ENCODE data around the gene ABAT.
A peak's percentile ranks its signal among the peaks of the same experiment; 100 is the strongest.

Gene ABAT

DNA sequence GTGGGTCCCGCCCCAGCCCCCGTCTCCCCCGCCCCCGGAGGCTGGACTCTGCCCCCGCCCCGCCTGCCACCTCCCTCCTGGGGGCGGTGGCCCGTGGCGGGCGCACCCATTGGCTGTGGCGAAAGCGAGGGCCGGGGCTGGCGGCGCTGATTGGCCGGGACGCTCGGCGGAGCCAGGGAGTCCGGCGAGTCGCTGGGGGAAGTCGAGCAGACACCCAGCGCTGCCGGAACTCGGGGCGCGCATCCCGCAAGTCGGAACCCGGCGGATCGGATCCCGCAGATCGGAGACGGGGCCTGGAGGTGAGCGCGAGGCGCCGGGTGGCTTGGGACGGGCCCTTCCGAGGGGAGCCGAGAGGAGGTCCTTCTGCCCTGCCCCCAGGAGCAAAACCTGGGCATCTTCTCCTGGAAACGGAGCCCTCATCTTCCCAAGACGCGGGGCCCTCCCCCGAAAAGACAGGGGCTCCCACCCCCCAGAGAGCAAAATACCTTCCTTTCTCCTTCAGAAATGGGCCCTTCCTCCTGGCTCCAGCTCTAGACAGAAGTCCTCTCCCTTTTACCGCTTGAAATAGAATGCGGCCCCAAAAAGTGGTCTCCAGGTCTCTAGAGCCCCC is at the start of gene ABAT:
Gene ABAT (plus strand): TSS at position 205 of the 610 bp plus-strand sequence. CDS start 61,123 bp downstream, outside the sequence.
- DNase-seq (ENCODE audit: low spot score) (peak; percentile 16), FAIRE-seq (no peak)

DNA sequence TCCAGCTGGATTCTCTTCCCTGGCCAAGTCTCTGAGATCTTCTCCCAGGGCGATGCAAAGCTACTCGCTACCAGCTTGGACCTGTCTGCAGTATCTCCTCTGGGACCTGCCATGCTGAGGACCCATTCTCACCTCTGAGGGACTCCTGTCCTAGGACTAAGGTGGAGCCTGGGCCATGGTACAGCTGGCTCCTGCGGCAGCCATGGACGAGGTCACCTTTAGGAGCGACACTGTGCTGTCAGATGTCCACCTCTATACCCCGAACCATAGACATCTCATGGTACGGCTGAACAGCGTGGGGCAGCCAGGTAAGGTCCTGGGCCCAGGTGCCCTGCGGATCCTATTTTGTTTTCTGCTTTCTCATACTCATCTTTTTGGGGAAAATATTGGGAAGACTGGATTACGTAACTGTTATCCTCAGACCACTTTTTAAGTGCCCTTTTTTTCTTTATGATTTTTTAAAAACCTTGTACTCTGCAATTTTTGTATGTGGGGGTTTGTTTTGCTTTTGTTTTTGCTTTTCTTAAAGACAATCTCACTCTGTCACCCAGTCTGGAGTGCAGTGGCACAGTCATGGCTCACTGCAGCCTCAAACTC is 48.8 kb upstream of the ABAT start:
- FAIRE-seq (no peak), DNase-seq (ENCODE audit: low spot score) (no peak)

DNA sequence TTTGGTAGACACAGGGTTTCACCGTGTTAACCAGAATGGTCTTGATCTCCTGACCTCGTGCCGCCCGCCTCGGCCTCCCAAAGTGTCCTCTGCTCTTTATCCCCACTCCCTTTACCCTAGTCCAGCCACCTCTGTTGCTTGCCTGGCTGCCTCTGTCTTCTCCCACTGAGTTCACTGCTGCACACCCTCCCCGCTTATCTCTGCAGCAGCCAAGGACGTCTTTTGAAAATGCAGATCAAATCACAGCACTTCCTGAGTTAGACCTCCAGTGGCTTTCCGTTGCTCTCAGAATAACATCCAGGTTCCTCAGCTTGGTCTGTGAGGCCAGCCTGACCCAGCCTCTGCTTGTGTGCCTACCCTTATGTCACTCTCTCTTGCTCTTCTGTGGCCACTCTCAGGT is 47.5 kb upstream of the ABAT start:
- FAIRE-seq = no peak

DNA sequence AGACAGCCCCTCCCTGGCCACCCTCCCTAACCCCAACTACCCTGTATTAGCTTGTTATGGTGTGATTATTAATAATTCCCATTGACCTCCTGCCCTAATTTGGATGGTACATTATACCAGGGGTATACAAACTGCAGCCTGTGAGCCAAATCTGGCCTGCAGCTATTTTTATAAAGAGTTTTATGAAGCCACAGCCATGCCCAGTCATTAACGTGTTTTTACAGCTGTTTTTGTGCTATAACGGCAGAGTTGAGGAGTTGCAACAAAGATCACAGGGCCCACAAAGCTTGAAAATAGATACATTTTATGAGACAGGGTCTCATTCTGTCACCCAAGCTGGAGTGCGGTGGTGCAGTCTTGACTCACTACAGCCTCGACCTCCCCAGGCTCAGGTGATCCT is 47.0 kb upstream of the ABAT start:
- no peak for FAIRE-seq
- DNase-seq (ENCODE audit: low spot score) = no peak

More for the DNA sequence above, 47.5 kb upstream of the ABAT start:
- DNase-seq (ENCODE audit: low spot score) = no peak

DNA sequence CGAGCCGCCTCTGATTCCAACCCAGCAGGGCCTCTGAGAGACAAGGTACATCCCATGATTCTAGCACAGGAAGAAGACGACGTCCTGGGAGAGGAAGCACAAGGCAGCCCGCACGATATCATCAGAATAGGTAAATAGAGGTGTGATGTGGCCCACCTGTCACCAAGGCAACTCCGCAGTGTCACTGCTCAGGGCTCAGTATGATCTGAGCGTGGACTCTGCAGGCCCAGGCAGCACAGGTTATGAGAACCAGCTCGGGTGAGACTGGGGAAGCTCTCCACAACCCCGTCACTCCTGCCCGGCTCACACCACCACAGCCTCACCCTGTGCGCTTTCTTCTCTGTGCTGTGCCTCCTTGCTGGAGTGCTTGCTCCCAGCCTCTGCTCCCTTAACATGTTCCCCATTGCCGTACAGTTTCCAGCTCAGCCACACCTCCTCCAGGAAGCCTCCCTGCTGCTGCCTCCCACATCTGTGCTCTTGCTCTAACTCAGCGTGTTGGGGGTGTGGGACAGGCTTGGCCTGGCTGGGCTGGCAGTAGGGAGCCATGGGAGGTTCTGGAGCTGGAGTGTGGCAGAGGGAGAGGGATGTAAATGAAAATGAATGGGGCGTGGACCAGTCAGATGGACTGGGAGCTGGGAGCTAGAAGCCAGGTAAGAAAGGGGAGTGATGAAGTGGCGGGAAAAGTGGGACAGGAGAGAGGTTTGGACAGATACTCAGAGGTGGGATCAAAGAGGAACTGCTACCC is 45.3 kb upstream of the ABAT start:
- FAIRE-seq (no peak), DNase-seq (ENCODE audit: low spot score) (no peak)

DNA sequence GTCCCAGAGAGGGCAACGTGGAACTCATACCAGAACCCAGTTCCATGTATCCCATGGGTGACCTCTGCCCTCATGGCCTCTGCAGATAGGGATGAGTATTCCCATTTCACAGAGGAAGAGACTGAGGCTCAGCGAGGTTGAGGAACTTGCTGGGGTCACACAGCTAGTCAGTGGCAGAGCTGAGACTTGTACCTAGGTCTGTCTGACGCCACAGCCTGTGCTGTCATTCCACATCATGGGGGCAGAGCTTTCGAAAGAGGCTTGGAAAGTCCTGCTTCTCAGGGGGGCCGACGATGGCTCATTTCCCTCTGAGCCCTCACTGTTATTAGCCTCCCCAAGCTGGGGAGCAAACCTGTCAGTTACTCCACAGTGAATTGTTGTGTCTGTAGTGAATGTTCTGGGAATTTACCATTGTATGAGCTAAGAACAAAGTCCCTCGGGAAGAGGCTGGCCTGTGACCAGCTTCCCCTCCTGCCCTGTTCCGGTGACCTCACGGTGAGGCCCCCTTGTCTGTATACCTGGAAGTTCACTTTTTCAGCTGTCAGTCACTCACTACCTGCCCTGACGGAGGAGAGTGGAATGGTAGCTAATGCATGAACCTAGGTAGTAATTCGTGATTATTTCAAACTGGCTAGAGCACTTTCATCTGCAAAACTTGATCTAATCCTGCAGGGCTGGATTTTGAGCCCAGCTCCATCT is 44.0 kb upstream of the ABAT start:
- FAIRE-seq = no peak

DNA sequence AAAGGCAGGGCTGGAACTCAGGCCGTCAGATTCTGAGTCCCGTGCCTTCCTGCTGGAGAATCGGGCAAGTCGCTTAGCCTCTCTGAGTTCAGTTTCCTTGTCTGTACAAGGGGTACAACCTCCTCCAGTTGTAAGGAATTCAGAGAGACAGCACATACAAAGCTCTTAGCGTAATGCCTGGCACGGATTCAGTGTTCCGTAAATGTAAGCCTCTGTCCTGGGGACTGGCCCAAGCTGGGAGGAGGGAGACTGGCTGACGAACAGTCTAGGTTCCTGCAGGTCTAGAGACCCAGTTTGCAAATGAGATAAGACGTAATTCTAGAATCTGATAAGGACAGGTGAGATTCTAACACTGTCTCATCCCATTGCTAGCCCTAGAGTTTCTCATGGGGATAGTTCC is 43.0 kb upstream of the ABAT start:
- FAIRE-seq (no peak), DNase-seq (ENCODE audit: low spot score) (no peak)

More for the DNA sequence above, 44.0 kb upstream of the ABAT start:
- DNase-seq (ENCODE audit: low spot score) = no peak

DNA sequence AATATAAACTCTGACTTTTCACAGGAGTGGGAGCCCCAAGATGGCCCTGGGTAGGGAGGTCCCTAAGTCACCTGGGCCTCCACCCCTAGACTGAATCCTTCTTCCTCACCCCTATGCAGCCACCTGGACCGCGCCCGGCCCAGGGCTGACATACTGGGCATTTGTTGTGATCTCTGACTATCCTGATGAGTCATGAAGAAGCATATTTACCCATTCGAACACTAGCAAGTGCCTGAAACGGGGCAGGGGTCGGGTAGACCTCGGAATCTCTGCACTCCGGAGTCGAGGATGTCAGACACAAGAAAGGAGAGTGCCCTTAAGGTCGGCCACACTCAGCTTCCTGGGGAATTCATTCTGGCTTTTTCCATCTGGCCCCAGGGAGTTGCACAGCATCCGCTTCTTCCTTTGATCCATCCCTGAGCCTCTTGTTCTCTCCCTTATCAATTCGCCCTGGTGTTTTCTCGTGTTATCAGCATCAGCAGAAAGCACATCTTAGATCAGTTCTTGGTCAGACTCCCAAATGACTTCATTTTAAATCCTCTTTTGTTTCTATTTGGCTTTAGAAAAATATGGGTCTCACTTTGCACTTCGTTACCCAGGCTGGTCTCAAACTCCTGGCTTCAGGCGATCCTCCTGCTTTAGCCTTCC is 42.5 kb upstream of the ABAT start:
- FAIRE-seq (no peak), DNase-seq (ENCODE audit: low spot score) (no peak)

DNA sequence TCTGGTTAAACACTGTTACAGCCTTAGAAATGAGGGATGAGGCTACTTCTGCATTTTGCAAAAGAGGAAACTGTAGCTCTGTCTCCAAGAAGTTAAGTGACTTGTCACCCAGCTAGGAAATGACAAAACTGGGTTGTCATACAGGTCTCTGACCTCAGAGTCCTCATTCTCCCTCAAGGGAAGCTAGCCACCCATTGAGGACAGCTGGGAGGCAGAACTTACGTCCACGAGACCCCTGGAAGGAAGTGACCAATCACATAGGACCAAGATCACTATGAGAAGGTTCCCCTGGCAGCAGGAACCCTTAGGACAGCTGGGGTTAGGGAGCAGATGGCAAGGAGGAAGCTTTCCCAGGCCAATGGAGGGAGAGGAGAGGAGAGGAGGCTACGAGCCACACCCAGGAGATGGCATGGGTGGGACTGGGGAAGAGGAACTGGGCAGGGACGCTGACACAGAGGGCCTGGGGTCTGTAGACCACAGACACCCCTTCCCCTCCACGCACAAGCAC is 41.7 kb upstream of the ABAT start:
- FAIRE-seq (no peak), DNase-seq (ENCODE audit: low spot score) (no peak)

DNA sequence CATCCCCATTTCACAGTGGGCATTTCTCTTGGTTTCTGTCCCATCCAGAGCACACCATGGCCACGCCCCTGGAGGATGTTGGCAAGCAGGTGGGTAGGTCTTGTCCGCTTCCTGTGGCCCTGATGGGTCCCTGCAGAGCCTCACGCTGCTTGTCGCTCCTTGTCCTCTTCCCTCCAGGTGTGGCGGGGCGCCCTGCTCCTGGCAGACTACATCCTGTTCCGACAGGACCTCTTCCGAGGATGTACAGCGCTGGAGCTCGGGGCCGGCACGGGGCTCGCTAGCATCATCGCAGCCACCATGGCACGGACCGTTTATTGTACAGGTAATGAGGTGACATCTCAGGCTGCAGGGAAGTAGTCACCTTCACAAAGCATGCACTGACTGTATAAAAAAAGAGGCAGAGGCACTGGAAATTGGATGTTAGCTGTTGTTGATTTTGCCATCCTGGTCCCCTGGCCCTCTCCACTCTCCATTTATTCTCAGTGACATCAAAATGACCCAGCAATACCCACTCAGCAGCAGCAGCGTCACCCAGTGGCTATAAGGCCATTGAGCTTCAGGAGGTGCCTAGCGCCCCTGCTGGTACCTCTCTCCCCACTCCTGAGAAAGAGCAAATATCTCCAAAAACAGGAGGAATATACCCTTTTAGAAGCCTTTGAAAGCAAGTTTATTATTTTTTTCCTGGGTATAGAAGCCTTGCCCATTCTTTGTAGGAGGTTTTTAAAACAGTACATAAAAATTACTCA is 39.3 kb upstream of the ABAT start:
- no peak for FAIRE-seq
- DNase-seq (ENCODE audit: low spot score) = no peak

DNA sequence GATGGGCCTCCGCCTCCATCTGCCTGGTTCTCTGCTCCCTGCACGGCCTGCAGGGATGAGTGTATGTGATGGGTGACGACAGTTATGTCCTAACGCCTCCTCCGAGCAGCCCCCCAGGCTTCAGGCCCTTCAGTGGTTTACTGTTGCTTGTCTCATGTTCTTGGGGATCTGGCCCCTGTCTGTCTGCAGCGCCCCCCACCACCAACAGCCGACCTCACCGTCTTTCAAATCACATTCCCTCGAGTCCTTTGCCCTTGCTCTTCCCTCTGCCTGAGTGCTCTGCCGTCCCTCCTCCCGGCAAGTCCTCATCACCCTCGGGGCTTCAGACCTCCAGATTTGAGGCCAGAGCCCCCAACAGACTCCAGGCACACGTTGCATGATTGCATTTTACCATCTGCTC is 34.7 kb upstream of the ABAT start:
- FAIRE-seq (no peak), DNase-seq (ENCODE audit: low spot score) (no peak)

DNA sequence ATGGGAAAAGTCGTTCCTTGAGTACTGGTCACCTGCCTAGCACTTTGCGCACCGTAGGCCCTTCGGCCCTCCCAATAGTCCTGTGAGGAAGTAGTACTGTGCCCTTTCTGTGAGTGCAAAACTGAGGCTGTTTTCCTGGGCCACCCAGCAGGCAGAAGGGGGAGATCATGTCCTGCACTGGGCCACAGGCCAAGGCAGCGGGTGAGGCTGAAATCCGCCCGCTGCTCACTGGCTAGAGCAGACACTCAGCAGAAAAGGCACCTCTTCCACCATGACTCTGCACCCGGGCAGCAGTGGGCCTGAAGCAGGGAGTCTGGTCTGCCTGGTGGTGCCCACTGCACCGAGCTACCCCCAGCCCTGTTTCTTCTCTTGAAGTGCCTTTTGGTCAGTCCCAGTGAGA is 32.7 kb upstream of the ABAT start:
- FAIRE-seq = no peak

DNA sequence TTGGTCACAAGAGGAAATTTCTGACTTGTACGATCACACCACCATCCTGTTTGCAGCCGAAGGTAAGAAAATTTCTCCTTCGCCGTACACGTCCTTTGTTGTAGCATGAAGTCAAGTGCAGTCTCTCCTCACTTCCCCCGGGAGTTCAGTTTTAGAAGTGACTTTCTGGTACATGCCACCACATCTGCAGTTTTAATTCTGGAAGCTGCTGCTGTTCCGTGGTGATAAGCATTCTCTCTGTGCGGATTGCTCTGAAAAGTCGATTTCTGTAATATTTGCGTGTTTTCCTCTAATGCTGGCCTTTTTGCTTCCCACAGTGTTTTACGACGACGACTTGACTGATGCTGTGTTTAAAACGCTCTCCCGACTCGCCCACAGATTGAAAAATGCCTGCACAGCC is 32.3 kb upstream of the ABAT start:
- no peak for FAIRE-seq
- no peak for DNase-seq (ENCODE audit: low spot score)

More for the DNA sequence above, 32.7 kb upstream of the ABAT start:
- DNase-seq (ENCODE audit: low spot score) = no peak

DNA sequence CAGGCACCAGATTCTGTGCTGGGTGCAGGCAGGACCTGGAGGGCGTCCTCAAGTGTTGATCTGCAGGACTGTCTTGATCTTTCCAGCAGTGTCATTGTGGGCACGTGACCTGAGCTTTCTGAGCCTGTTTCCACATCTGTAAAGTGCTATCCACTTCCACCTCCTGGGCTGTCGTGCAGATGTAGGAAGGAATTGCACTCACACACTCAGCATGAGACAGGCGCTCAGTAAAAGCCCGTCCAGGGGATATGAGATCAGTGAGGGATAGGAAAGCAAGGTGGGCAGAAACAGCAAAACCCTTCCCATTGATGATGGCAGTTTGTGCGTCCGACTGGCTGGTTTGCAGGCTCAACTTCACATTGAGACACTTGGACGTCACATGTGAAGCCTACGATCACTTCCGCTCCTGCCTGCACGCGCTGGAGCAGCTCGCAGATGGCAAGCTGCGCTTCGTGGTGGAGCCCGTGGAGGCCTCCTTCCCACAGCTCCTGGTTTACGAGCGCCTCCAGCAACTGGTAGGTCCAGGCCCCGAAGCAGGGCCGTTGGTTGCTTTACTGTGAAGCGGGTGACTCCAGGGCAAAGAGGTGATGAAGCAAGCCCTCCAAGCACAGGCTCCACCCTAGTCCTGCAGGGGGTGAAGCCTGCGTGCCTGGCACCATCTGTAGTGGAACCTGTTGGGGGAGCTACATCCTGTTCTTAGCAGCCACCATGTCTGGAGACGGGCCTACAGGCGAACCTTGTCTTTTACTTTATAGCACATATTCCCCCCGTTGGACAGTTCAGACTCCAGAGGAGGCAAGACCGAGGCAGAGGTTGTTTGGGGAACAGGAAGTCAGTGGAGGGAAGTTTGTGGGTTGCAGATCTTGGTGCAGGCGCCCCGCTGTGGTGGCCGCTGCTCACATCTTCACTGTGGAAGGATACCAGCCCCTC is 29.9 kb upstream of the ABAT start:
- FAIRE-seq (no peak), DNase-seq (ENCODE audit: low spot score) (no peak)

DNA sequence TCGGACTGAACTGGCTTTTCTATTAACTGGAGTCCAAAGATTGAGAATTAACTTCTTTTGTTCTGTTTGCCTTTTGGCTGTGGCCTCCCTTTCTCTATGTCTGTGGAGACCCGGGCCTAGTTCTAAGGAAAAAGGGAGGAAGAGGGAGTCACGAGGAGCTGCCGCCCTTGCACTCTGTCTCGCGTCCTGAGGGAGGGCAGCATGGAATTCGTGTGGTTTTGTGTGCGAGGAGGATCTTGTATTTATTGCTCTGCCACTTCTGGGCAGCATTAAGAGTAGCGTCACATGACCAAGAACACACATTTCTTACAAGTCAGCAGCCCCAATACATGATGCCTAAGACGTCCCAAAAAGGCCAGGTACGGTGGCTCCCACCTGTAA is 29.3 kb upstream of the ABAT start:
- no peak for FAIRE-seq
- DNase-seq (ENCODE audit: low spot score) = no peak

DNA sequence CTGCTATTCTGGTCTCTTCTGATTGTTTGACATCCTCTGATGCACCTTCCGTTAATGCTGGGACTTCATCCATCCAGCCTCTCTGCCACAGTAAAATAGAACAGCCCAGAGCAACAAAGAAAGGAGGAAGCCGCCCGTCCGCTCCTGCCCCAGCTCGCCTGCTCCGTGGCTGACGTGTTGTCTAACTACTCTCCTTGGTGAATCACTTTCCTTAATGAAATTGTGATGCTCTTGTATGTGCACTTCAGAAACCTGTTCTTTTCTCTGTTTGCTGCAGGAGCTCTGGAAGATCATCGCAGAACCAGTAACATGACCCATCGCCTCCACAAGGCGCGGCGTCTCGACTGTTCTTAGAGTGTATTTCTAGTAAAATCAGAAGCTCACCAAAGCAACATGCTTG is 28.6 kb upstream of the ABAT start:
- FAIRE-seq = no peak
- DNase-seq (ENCODE audit: low spot score) = no peak

DNA sequence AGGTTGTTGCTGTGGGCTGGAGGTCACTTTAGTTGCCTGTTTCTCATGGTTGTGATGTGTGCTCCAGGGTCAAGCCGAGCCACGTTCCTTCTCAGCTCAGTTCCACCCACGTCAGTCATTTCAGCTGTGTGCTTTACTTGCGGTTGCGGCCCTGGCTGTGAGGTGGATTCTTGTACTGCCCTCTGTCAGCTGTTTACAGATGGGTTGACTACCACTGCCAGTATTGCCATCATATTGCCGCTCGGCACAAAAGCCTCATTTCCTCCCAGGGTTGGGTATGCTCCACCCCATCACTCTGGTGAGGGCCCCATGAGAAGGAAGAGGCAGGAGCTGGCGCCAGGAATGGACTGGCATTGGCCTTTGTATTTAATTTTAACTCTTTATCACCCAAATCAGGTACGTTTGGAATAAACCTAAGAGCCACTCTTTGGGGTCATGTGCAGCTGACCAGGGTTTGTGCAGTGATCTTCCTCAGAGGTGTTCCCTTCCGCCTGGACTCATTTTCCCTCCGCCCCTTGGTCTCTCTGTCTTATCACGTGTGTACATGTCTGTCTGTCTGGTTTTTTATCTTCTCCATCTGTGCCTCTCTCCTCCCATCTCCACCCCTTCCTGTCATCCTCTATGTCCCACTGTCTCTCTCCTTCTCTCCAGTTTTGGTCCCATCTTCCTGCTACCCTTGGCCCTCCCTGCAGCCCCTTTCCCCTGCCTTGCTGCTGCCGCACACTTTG is 27.9 kb upstream of the ABAT start:
- no peak for DNase-seq (ENCODE audit: low spot score)
- no peak for FAIRE-seq

DNA sequence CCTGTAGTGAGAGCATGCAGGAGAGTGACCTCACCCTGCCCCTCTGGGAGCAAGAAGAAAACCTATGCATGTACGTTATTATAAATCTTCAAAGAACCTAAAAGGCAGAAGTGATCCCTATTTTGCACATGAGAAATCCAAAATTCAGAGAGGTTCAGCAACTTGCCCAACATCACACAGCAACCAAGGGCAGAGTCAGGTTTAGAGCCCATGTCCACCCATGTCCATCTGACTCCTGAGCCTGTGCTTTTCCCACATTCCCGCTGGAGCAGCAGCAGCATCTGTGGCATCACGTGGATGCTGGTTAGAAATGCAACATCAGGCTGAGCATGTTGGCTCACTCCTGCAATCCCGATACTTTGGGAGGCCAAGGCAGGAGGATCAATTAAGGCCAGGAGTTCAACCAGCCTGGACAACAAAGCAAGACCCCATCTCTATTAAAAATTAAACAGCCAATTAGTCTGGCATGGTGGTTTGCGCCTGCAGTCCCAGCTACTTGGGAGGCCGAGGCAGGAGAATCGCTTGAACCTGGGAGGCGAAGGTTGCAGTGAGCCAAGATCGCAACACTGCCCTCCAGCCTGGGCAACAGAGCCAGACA is 26.6 kb upstream of the ABAT start:
- FAIRE-seq = no peak
- DNase-seq (ENCODE audit: low spot score) = no peak

DNA sequence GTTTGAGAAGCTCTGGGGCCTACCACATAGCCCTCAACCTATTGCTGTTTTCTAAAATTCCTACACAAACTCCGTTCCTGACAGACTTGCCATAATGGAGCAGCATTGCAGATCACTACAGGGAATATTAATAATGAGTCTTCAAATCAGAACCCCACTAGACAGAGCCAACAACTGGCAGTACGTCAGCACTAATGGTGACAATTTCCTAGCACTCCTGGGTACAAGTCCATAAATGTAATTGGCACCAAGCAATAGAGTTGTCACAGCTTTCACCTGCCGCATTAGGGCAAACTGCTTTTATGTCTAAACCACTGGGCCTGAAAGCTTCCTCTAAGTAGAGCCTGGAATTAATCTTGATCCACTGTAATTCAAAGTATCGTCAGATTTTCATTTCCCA is 25.5 kb upstream of the ABAT start:
- DNase-seq (ENCODE audit: low spot score) = no peak
- FAIRE-seq = no peak

Data from RCC 7860 (cell line).